Choroid plexus epithelial cell (primary cell): ENCODE measurements around the gene BAIAP2L2.
"Not testable (repeated sequence)": the region's sequence is repeated elsewhere in the genome, so short reads cannot be mapped to it uniquely, and the experiment has no call there.

Experiments used
- DNase-seq: peaks from one replicate; pipeline ENCODE4 v3.0.0-alpha.2; 2010; ENCODE audit warnings: low read depth
- H3K4me3 ChIP-seq: 2 replicates; pipeline ENCODE4 v1.5.1; 2011; ENCODE audit warnings: low read depth, mild to moderate bottlenecking, control low read depth, low read length, moderate library complexity
- TF ChIP-seq, protein P1 (sequence below): conservative IDR thresholded peaks from 2 replicates; pipeline ENCODE4 v1.5.1; 2011; ENCODE audit warnings: low read depth, mild to moderate bottlenecking, control low read depth, inconsistent platforms, low read length, moderate library complexity

The BAIAP2L2 gene

GRCh38 chr22:38110008-38110862 lies at the start of gene BAIAP2L2:
Gene BAIAP2L2 (minus strand): TSS chr22:38110684. CDS start chr22:38110525, 159 bp downstream.
- TF ChIP-seq, protein P1, sequence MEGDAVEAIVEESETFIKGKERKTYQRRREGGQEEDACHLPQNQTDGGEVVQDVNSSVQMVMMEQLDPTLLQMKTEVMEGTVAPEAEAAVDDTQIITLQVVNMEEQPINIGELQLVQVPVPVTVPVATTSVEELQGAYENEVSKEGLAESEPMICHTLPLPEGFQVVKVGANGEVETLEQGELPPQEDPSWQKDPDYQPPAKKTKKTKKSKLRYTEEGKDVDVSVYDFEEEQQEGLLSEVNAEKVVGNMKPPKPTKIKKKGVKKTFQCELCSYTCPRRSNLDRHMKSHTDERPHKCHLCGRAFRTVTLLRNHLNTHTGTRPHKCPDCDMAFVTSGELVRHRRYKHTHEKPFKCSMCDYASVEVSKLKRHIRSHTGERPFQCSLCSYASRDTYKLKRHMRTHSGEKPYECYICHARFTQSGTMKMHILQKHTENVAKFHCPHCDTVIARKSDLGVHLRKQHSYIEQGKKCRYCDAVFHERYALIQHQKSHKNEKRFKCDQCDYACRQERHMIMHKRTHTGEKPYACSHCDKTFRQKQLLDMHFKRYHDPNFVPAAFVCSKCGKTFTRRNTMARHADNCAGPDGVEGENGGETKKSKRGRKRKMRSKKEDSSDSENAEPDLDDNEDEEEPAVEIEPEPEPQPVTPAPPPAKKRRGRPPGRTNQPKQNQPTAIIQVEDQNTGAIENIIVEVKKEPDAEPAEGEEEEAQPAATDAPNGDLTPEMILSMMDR, result no peak
- DNase-seq, result no peak
- no peak within 1 kb of the TSS for H3K4me3 ChIP-seq

DNA sequence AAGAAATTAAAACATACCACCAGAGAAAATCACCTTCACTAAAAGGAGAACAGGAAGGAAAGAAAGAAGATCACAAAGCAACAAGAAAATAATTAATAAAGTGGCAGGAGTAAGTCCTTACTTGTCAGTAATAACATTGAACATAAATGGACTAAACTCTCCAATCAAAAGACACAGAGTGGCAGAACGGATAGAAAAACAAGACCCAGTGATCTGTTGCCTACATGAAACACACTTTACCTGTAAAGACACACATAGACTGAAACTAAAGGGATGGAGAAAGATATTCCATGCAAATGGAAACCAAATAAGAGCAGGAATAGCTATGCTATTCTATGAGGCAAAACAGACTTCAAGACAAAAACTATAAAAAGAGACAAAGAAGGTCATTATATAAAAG lies 45.2 kb upstream of the BAIAP2L2 start:
- DNase-seq, result no peak
- TF ChIP-seq, protein P1, result no peak
- no peak overlapping the region for H3K4me3 ChIP-seq

GRCh38 chr22:38154563-38154915 lies 44.1 kb upstream of the BAIAP2L2 start:
- DNase-seq, H3K4me3 ChIP-seq: not testable (repeated sequence)

DNA sequence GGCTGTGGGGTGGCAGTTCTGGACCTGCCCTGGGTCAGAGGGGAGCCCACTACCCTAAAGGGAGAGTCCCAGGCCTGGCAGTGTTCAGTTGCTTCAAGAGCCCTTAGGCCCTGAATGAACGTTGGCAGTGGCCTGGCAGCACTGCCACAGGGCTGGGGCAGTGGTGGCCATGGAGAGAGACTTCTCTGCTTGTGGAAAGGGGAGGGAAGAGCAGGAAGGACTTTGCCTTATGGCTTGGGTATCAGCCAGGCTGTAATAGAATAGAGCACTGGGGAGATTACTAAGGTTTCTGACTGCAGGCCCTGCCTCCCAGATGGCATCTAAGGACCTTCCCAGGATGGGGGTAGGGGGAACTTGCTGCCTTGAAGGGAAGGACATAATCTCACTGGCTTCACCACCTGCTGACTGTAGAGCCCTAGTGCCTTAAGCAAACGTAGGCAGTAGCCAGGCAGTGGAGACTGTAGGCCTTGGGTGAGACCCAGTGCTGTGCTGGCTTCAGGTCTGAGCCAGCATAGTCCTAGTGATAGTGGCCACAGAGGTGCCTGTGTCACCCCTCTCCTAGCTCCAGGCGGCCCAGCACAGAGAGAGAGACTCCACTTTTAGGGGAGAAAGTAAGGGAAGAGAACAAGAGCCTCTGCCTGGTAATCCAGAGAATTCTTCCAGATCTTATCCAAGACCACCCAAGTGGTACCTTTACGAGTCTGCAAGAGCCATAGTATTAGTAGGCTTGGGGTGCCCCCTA lies 43.5 kb upstream of the BAIAP2L2 start:
- no peak overlapping the region for H3K4me3 ChIP-seq
- no peak for DNase-seq
- TF ChIP-seq, protein P1, result peak; percentile 20

DNA sequence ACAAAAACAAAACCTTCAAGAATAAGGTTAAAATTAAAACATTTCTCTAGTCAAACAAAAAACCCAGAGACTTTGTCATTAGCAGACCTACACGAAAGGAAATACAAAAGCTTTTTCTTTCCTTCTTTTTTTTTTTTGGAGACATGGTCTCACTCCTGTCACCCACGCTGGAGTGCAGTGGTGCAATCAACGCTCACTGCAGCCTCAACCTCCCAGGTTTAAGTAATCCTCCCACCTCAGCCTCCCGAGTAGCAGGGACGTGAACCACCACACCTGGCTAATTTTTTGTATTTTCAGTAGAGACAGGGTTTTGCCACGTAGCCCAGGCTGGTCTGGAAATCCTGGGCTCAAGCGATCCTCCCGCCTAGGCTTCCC lies 40.6 kb upstream of the BAIAP2L2 start:
- TF ChIP-seq, protein P1, result no peak
- no peak overlapping the region for H3K4me3 ChIP-seq
- DNase-seq, result no peak

DNA sequence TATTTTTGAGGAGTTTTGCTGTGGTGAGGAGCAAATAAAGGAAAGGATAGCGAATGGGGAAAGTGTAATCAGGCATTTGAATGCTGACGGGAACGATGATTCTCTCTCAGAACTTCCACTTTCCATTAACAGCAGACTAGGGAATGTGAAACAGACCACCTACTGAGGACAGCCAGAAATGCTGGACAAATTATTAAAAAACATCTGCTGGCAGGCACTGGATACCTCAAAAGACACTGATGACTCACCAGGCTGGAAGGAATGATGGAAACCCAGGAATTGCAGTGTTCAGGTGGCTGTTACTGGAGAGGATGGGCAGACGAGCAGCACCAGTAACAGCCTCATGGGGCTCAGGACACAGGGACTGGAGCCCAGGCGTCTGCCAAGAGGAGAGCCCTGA lies 37.8 kb upstream of the BAIAP2L2 start:
- DNase-seq, result peak; percentile 83
- TF ChIP-seq, protein P1, result no peak
- no peak overlapping the region for H3K4me3 ChIP-seq

DNA sequence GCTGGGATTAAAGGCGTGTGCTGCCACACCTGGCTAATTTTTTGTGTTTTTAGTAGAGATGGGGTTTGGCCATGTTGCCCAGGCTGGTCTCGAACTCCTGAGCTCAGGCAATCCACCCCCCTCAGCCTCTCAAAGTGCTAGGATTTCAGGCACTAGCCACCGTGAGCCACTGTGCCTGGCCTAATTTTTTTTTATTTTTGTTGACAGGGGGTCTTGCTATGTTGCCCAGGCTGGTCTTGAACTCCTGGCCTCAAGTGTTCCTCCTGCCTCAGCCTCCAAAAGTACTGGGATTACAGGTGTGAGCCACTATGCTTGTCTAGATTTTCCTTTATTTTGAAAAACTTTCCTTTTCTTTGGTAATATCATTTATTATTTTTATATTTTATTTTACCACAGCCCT lies 35.7 kb upstream of the BAIAP2L2 start:
- DNase-seq, H3K4me3 ChIP-seq: not testable (repeated sequence)

DNA sequence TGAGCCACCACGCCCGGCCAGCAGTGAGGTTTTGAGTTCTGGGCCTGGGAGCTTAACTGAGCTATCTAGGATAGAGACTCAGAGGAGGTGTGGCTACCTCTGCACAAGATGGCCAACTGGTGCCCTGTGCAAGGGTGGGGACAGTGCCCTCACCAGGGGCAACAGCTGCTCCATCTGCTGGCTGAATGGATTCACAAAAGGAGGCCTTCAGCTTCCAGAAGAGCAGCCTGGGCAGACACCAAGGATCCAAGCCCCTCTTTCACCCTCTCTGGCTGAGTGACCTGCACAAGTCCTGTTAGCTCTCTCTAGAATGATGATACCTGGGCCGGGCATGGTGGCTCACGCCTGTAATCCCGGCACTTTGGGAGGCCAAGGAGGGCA lies 33.5 kb upstream of the BAIAP2L2 start:
- H3K4me3 ChIP-seq, result no peak overlapping the region
- TF ChIP-seq, protein P1, result peak; percentile 15
- no peak for DNase-seq
